Adrenal gland (tissue), 12 donors: ENCODE measurements around the gene LRRC36. TPM values are rescaled to one million over a fixed set of nuclear protein-coding genes. Genes with fewer than 3 reads are reported as not detected.

ENCODE experiments used
- DNase-seq, 7 donors: peaks; one replicate each; pipeline ENCODE4 v3.0.0-alpha.2; 2019 to 2020
- H3K27ac ChIP-seq, 5 donors: fragments of 200-600 bp; sonication (generic) in 4 of 5; 1 replicate in 3 of 5; 2 replicates in 2 of 5; pipeline versions ENCODE4 v1.5.1 to v1.8.0; 2016 to 2020; ENCODE audit warnings: mild to moderate bottlenecking in 1 of 5
- H3K27me3 ChIP-seq: fragments of 200-600 bp; 2 replicates; pipeline ENCODE4 v1.8.0; 2021
- H3K36me3 ChIP-seq, 2 donors: fragments of 200-600 bp; replicated peaks in 1 of 2; 1 replicate in 1 of 2; 2 replicates in 1 of 2; pipeline versions ENCODE4 v1.5.1 to v1.8.0; 2018 to 2022
- H3K4me1 ChIP-seq, 2 donors: fragments of 200-600 bp; replicated peaks in 1 of 2; 1 replicate in 1 of 2; 2 replicates in 1 of 2; pipeline versions ENCODE4 v1.5.1 to v1.8.0; 2018 to 2021
- H3K4me3 ChIP-seq, 4 donors: fragments of 200-600 bp; sonication (generic) in 3 of 4; one replicate each; pipeline ENCODE4 v1.5.1; 2016 to 2018
- H3K9me3 ChIP-seq, 3 donors: fragments of 200-600 bp; sonication (generic) in 1 of 3; replicated peaks in 1 of 3; 1 replicate in 2 of 3; 2 replicates in 1 of 3; pipeline versions ENCODE4 v1.5.1 to v1.8.0; 2016 to 2021
- CTCF ChIP-seq, 6 experiments: fragments of 450-650 bp in 4 of 6; fragments of 200-600 bp in 2 of 6; sonication (generic) in 1 of 6; IDR thresholded peaks; 1 replicate in 5 of 6; 2 replicates in 1 of 6; pipeline versions ENCODE4 v1.5.1 to v1.8.0; 2016 to 2021; ENCODE audit warnings: antibody characterized with exemption in 6 of 6, mild to moderate bottlenecking in 2 of 6, moderate library complexity in 1 of 6
- POLR2A ChIP-seq, 2 donors: fragments of 450-650 bp; IDR thresholded peaks; one replicate each; pipeline ENCODE4 v1.6.1; 2017; ENCODE audit warnings: antibody characterized with exemption in 2 of 2, mild to moderate bottlenecking in 2 of 2, moderate library complexity in 1 of 2
- WGBS, 4 donors: extraction: QIAGEN DNeasy Blood & Tissue Kit in 2 of 4; methylation state at CpG; one replicate each; pipeline versions ENCODE4 v1.1.5 to v1.1.7; 2013 to 2017; 5-methylcytosine and 5-hydroxymethylcytosine counted together
- intact Hi-C, 2 donors: fragments of 100-400 bp; cut with DNase I; formaldehyde crosslinking; loops; one replicate each; pipeline versions ENCODE4 v1.14.1 to v1.15.0; 2022 to 2023
- polyA plus RNA-seq, 3 donors: library from polyadenylated mRNA; stranded (reverse); fragments of 200-250 nt in 2 of 3; fragments of 350-450 nt in 1 of 3; fragmentation: Illumina TruSeq in 1 of 3; extraction: RNeasy Lipid Tissue Mini Kit (QIAGEN cat#74804) in 1 of 3; gene quantifications; one replicate each; pipeline ENCODE4 v1.2.3, GENCODE V29; 2013 to 2014
- total RNA-seq, 9 donors: library from RNA; depleted of rRNA in 4 of 9; stranded (reverse); fragments of >200 nt in 4 of 9; fragments of 120-200 nt in 1 of 9; fragmentation: NEBNext Ultra II Directional in 1 of 9; extraction: Animal tissue kit (Norgen Biotek cat#: 25700) in 1 of 9; gene quantifications; one replicate each; pipeline versions ENCODE4 v1.1.0 to v1.2.4, GENCODE V29; 2013 to 2023
- donor health status: healthy with polysubstance abuse.
- donor health status: Bipolar disorder and iron deficiency.
- donor health status: DM: yes; HTN: yes; CAD: no.
- donor health status: DM: no; HTN: no; CAD: no.
- donor health status: DM: no; HTN: no; CAD: no.
- donor health status: DM: yes; HTN: yes; CAD: no.

LRRC36 gene
- total and polyA plus RNA-seq, 12 donors: 0.15 to 4.7 (median 0.61) TPM; not detected in 5

GRCh38 chr16:67387479-67388079 is 61.0 kb downstream of the LRRC36 start:
- 81 to 95% (median 88%) methylated on average over 3 to 8 of the region's 8 CpGs for WGBS, 4 donors
- peaks cover 0 to 4% of the 10 kb centered on the region in 2 donors for H3K4me1 ChIP-seq
- no peaks in the 10 kb centered on the region for H3K9me3 ChIP-seq
- peak in 1 of 7 donors; percentile 34 for DNase-seq
- intact Hi-C loops: no loop called here
- H3K36me3 ChIP-seq: no peaks in the 10 kb centered on the region
- no peak overlapping the region for H3K27ac ChIP-seq
- TF ChIP-seq POLR2A (IDR thresholded peaks at IDR 0.05): no peak
- H3K27me3 ChIP-seq: no peaks in the 10 kb centered on the region
- H3K4me3 ChIP-seq: no peak overlapping the region

GRCh38 chr16:67388191-67388590 is 61.6 kb downstream of the LRRC36 start:
- WGBS, 4 donors: 82 to 90% (median 89%) methylated on average over 5 to 8 of the region's 8 CpGs
- peak in 1 of 7 donors; percentile 28 for DNase-seq

GRCh38 chr16:67388591-67388990 is 62.0 kb downstream of the LRRC36 start:
- no peaks in the 10 kb centered on the region for H3K27me3 ChIP-seq
- H3K9me3 ChIP-seq: no peaks in the 10 kb centered on the region
- no peak for TF ChIP-seq POLR2A (IDR thresholded peaks at IDR 0.05)
- TF ChIP-seq CTCF (IDR thresholded peaks at IDR 0.05): no peak
- intact Hi-C loops: no loop called here
- DNase-seq: peak in 1 of 7 donors; percentile 28
- no peak overlapping the region for H3K27ac ChIP-seq
- whole genome bisulfite sequencing, 4 donors: 83 to 91% (median 90%) methylated on average over 2 of the region's 2 CpGs
- H3K36me3 ChIP-seq: no peaks in the 10 kb centered on the region
- H3K4me1 ChIP-seq: peaks cover 9 to 14% of the 10 kb centered on the region in 2 donors
- H3K4me3 ChIP-seq: no peak overlapping the region

More at GRCh38 chr16:67388191-67388590, 61.6 kb downstream of the LRRC36 start:
- Histone ChIP-seq H3K27ac (no peak overlapping the region), H3K36me3 (no peaks in the 10 kb centered on the region), H3K27me3 (no peaks in the 10 kb centered on the region), H3K4me3 (no peak overlapping the region), H3K9me3 (no peaks in the 10 kb centered on the region), H3K4me1 (peaks cover 5 to 10% of the 10 kb centered on the region in 2 donors)
- intact Hi-C loops: no loop called here
- TF ChIP-seq CTCF (IDR thresholded peaks at IDR 0.05) (no peak), POLR2A (IDR thresholded peaks at IDR 0.05) (no peak)

- DNase-seq: peak in 6 of 7 donors; percentile 34 to 66 (median 50)
- TF ChIP-seq CTCF (IDR thresholded peaks at IDR 0.05) (no peak), POLR2A (IDR thresholded peaks at IDR 0.05) (no peak)
- Histone ChIP-seq H3K27me3 (peaks cover 8% of the 10 kb centered on the region), H3K9me3 (no peaks in the 10 kb centered on the region), H3K36me3 (no peaks in the 10 kb centered on the region), H3K4me3 (no peak overlapping the region), H3K27ac (no peak overlapping the region), H3K4me1 (peaks cover 14 to 21% of the 10 kb centered on the region in 2 donors)
- WGBS, 4 donors: 78 to 87% (median 82%) methylated on average over 24 to 27 of the region's 27 CpGs
- intact Hi-C loops: no loop called here
Measured at GRCh38 chr16:67389911-67390815, 63.5 kb downstream of the LRRC36 start.
